ENCODE data around the gene NHP2.
"Not testable (repeated sequence)": the region's sequence is repeated elsewhere in the genome, so short reads cannot be mapped to it uniquely, and the experiment has no call there.

NHP2 gene

GRCh38 chr5:178130576-178131445 lies 22.9 kb downstream of the NHP2 start, which contains the start of gene RMND5B:
RMND5B (plus strand) TSS chr5:178131014; CDS start chr5:178138120, 7,106 bp downstream.
- peak; percentile 96 for DNase-seq (ENCODE audit: low spot score)

- not testable (repeated sequence) for DNase-seq (ENCODE audit: low spot score)
Measured at GRCh38 chr5:178130234-178130575, 23.5 kb downstream of the NHP2 start.

- DNase-seq (ENCODE audit: low spot score): no peak
Measured at GRCh38 chr5:178129296-178129695, 24.4 kb downstream of the NHP2 start.

GRCh38 chr5:178127300-178128009 lies 26.2 kb downstream of the NHP2 start:
- DNase-seq (ENCODE audit: low spot score): not testable (repeated sequence)

DNA sequence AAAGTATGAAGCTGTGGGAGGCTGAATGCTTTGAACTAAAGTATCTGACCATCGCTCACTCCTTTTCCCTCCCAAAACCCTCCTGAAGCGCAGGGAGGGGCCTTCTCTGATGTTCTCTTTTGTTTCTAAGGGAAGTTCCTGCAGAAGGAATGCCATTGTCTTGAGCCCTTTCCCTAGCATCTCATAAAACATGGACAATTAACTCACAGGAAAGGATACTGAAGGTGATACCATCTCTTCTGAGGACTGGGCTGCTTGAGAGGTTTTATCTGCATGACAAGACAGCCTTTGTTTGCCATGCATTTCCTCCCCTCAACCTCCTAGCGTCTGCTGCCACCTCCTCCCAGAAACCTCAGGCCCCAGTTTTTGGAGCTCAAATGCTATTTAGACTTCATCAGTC lies 27.1 kb downstream of the NHP2 start:
- DNase-seq (ENCODE audit: low spot score): no peak

DNA sequence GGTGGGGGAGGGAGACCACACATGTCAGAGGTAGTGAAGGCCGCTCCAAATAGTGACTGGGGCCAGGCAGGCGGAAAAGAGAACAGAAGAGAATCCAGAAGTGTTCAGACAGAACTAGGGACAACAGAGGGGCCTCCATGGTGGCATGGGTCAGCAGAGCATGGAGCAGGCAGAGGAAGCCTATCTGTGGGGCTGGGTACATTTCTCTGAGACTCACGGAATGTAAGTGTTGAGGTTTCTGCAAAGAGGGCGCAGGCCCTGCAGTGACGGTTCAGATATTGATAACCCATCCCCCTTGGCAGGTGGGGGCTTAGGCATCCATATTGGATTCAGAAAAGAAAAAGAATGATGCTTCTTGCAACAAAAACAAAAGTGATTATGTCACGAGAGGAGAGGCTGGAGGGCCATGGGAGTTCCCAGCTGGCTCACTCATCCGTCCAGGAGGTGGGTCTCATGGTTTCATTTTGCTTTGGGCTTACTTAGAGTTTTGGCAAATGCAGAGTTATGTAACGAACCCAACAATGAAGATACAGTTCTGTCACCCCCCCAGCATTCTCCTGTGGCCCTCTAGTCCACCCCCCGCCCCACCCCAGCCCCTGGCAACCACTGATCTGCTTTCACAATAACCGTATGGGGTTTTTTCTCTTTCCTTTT lies 28.3 kb downstream of the NHP2 start:
- DNase-seq (ENCODE audit: low spot score): no peak

GRCh38 chr5:178123966-178124925 lies 29.4 kb downstream of the NHP2 start:
- no peak for DNase-seq (ENCODE audit: low spot score)

- DNase-seq (ENCODE audit: low spot score): no peak
Measured at GRCh38 chr5:178123094-178123965, 30.4 kb downstream of the NHP2 start.

DNA sequence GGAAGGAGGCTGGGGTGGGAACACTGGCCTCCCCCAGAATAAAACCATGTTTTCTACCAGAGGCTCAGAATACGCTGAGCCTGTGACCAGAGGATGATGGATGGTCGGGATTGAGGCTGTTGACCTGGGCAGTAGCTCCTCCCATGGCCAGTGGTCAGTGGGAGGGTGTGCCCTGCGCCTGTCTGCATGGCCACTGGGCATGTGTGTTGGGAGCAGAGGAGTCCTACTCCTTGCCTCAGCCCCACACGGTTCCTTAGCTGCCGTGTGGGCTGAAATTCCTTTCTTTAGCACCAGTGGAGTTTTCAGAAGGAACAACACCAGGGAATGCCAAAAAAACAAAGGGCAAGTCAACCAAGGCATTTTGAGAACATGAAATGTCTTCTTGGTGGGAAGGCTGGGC lies 31.3 kb downstream of the NHP2 start:
- no peak for DNase-seq (ENCODE audit: low spot score)

- DNase-seq (ENCODE audit: low spot score): no peak
Measured at GRCh38 chr5:178121391-178122276, 32.1 kb downstream of the NHP2 start.

GRCh38 chr5:178120607-178121357 lies 32.9 kb downstream of the NHP2 start:
- peak; percentile 89 for DNase-seq (ENCODE audit: low spot score)

GRCh38 chr5:178119915-178120606 lies 33.6 kb downstream of the NHP2 start:
- no peak for DNase-seq (ENCODE audit: low spot score)

- DNase-seq (ENCODE audit: low spot score): no peak
Measured at GRCh38 chr5:178117923-178118701, 35.6 kb downstream of the NHP2 start.

DNA sequence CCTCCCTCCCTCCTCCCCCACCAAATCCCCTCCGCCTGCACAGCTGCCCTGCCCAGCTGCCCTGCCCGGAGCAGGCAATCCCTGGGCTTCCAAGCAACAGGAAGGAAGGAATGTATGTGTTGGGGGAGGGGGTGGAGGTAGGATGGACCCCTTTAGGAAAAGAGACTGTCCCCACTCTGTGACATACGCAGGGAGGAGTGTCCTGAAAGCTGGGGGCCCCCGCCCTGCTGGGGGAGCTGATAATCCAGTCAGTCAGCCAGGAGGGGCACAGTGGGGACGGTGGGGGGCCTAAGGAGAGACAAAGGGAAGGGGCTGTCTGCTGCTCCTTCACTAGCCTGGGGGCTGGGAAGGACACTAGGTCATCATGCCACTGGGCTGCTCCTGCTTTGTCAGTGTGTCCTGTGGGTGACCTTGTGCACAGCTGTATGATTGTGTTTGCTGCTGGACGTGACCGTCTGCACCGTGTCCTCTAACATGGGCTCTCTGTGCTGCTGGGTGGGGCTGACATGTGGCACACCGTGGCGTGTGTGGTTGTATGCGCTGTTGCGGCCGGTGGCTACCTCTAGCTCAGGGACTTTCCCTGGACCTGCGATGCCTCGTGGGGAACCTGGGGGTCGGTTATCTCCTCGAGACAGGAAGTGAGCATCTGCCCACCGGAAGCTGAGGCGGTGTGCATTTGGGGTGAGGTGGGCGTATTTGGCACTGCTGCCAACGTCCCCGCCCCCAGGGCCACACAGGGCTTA lies 37.4 kb downstream of the NHP2 start:
- DNase-seq (ENCODE audit: low spot score): no peak

DNA sequence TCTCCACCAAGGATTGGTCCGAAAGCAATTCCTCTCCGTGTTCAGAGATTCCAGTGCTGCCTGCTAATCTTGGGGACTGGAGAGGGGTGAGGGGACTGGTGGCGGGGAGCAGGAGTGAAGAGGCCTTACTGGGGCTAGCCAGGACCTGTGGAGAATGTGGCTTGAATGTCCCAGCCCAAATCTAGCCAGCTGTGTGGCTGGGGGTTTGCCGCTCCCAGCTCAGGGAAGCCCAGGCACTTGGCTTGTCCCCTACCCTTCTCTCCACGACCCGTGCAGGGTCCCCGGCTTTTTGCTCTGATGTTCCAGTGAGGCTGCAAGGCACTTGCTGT lies 37.9 kb downstream of the NHP2 start:
- DNase-seq (ENCODE audit: low spot score): no peak

DNA sequence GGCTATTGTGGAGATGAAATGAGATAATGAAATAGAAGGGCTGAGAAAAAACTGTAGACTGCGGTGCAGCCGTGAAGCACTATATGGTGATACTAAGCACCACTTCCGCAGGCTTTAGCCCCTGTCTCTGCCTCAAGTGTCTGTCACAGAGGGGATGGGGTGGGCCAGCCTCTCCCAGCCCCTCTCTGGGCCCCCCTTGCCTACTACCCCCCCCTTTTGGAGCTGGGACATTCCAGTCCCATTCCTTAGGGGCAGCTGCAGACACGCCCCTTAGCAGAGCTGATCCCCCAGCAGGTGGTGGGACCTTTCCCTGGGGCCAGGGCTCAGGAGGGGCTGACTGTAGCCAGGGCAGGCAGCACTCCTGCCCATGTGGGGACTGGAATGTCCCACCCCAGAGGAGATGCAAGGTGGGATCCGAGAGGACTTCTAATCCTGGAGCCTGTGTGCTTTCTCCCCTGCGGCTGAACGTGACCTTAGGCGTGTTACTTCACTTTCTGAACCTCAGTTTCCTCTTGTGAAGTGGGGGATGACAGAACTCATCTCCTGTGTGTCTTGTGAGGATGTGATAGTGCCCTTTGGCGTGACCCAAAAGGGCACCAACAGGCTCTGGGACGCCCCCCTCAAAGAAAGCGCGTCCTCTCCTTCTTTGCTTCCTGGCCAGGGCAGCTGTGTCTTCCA lies 38.4 kb downstream of the NHP2 start:
- no peak for DNase-seq (ENCODE audit: low spot score)
